Gastrocnemius medialis (tissue), 4 donors: ENCODE data around the gene MYH10.

Experiments used
- POLR2A ChIP-seq, 2 donors: fragments of 450-650 bp; IDR thresholded peaks; one replicate each; pipeline ENCODE4 v1.6.1; 2017; ENCODE audit warnings: antibody characterized with exemption in 2 of 2, mild to moderate bottlenecking in 2 of 2, moderate library complexity in 2 of 2
- TF ChIP-seq, protein P1 (sequence below), 5 experiments: fragments of 450-650 bp in 3 of 5; fragments of 200-600 bp in 2 of 5; sonication (generic) in 2 of 5; IDR thresholded peaks in 4 of 5; conservative IDR thresholded peaks in 1 of 5; 1 replicate in 4 of 5; 2 replicates in 1 of 5; pipeline ENCODE4 v1.5.1; 2016 to 2019; ENCODE audit warnings: antibody characterized with exemption in 5 of 5, mild to moderate bottlenecking in 3 of 5, moderate library complexity in 3 of 5

GRCh38 chr17:8462564-8462963, 168.0 kb downstream of the MYH10 start:
- TF ChIP-seq, protein P1, sequence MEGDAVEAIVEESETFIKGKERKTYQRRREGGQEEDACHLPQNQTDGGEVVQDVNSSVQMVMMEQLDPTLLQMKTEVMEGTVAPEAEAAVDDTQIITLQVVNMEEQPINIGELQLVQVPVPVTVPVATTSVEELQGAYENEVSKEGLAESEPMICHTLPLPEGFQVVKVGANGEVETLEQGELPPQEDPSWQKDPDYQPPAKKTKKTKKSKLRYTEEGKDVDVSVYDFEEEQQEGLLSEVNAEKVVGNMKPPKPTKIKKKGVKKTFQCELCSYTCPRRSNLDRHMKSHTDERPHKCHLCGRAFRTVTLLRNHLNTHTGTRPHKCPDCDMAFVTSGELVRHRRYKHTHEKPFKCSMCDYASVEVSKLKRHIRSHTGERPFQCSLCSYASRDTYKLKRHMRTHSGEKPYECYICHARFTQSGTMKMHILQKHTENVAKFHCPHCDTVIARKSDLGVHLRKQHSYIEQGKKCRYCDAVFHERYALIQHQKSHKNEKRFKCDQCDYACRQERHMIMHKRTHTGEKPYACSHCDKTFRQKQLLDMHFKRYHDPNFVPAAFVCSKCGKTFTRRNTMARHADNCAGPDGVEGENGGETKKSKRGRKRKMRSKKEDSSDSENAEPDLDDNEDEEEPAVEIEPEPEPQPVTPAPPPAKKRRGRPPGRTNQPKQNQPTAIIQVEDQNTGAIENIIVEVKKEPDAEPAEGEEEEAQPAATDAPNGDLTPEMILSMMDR (IDR thresholded peaks at IDR 0.05 in 4 of 5, conservative IDR thresholded peaks at IDR 0.05 in 1 of 5) = no peak
- TF ChIP-seq POLR2A (IDR thresholded peaks at IDR 0.05) = no peak
